HG03460 (cell line): ENCODE measurements around the gene KRTAP26-1.

ENCODE experiments used
- ATAC-seq: cut with Tn5 transposase; IDR thresholded peaks from one replicate; pipeline ENCODE4 v1.9.1; 2021; ENCODE audit not compliant: unreplicated experiment

KRTAP26-1 gene, protein sequence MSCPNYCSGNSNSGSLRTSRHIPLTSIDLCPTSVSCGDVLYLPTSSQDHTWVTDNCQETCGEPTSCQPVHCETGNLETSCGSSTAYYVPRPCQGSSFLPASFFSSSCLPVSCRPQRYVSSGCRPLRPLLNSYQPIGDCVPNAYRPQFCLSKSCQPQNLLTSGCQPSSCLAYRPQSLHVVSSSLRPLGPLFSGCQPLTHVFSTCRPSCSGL

DNA sequence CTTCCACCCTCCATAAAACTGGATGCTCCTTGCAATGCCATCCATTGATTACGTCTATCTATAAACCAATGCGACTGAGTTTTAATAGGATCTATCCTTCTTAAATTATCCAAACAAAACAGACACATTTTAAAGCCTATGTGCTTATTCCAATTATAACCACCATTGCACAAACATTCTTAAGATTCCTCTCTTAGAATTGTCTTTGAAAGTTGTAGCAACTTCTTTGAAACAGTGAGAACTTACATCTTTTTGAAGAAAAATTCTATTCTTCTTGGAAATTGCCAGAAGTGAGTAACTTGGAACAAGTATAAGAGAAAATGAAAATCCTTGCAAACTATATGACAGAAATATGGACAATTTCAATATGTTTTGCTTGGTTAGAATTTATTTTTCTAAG lies at the start of gene KRTAP26-1:
TSS of gene KRTAP26-1 (minus strand) at position 101 of the 400 bp plus-strand sequence. CDS start 280 bp downstream, outside the sequence.
- no peak for ATAC-seq

DNA sequence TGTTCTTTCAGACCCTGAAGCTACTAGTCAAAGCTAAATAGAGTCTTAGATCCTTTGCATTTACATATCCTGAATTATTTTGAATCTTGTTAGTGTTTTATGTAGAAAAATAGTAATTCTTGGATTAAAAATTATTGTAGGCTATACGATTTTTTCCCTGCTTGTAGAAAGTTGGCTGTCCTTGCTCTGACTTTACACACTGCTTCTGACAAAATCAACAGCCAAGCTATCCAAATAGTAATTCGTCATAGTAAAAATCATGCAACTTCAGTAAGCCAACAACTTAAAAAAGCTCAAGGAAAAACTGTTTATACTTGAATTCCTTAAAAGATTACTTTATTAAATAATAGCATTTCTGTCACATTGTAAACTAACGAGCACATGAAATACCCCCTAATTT lies 35.8 kb upstream of the KRTAP26-1 start:
- ATAC-seq: no peak

DNA sequence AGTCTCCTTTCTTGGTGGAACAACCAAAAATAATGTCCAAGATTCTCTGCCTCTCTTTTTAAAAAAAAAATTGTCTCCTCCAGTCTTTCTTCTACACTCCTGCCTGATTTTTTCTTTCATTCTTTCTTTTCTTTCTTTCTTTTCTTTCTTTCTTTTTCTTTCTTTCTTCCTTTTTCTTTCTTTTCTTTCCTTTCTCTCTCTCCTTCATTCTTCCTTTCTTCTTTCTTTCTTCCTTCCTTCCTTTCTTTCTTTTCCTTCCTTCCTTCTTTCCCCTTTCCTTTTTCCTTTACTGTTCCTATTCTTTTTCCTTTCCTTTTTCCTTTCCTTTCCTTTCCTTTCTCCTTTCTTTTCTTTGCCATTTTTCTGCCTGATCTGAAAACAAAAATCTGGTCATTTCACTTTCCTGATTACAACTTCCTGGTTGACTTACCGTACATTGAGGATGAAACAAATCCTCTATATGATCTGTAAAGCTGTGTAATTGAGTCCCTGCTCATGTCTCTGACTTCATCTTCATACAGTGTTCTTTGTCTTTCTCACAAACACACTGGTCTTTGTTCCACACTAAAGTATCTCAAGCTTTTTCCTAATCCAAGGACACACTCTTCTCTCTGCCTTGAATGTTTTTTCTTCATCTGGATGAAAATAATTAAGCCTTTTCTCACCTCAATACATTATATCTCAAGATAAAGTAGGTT lies 34.3 kb upstream of the KRTAP26-1 start:
- no peak for ATAC-seq

DNA sequence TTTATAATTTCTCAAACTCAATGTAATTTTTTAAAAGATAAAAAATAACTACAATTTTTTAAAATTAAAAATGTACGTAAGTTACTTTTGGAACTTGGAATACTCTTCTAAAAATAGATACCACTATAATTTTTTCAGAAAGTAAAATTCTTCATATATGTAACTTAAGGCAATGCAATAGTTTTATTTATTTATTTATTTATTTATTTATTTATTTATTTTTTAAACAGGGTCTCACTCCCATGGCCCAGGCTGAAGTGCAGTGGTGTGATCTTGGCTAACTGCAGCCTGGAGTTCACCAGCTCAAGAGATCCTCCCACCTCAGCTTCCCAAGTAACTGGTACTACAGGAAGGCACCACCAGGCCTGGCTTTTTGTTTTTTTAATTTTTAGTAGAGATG lies 31.4 kb upstream of the KRTAP26-1 start:
- ATAC-seq: no peak

DNA sequence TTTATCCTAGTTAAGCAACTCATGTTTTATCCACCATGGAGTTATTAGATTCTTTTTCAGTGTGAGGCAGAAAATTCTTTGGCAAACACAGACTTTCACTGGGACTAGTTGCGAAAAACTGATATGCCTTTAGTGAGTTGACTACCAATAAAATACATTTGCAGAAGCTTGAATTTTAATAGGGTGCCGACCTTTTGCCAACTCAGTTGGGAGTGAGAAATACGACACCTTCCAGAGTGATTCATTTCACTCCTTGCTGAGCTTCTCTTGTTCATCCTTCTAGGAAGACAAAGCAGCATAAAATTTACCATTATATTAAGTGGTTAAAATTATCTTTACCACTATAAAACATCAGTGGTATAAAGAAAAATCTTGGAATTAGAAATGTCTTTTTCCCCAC lies 29.5 kb upstream of the KRTAP26-1 start:
- no peak for ATAC-seq

DNA sequence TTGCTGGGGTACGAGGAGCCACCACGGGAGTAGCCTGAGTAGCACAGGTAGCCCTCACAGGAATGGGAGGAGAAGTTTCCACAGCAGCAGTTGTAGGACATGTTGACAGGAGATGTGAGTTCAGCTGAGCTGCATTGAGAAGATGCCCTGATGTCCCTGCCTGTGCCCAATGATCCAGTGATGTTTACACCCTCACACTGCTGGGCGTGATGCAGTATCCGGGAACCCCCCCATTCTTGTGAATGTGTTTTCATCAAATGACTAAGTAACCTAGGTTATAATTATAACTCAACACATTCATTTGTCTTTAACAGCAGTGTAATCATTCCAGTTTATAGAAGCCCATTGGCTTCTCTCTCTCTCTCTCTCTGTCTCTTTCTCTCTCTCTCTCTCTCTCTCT lies 28.4 kb upstream of the KRTAP26-1 start, which contains the start of gene KRTAP23-1:
TSS of gene KRTAP23-1 (minus strand) at position 101 of the 400 bp plus-strand sequence. CDS start at position 101, 0 bp downstream.
- no peak for ATAC-seq

DNA sequence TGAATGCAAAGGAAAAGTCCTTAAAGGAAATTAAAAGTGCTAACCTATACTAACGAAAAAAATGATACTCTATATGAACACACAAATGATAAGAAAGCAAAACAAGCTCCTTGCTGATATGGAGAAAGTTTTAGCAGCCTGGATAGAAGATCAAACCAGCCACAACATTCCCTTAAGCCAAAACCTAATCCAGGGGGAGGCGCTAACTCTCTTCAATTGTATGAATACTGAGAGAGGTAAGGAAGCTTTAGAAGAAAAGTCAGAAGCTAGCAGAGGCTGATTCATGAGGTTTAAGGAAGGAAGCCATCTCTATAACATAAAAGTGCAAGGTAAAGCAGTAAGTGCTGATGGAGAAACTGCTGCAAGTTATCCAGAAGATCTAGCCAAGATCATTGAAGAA lies 24.9 kb upstream of the KRTAP26-1 start:
- no peak for ATAC-seq

DNA sequence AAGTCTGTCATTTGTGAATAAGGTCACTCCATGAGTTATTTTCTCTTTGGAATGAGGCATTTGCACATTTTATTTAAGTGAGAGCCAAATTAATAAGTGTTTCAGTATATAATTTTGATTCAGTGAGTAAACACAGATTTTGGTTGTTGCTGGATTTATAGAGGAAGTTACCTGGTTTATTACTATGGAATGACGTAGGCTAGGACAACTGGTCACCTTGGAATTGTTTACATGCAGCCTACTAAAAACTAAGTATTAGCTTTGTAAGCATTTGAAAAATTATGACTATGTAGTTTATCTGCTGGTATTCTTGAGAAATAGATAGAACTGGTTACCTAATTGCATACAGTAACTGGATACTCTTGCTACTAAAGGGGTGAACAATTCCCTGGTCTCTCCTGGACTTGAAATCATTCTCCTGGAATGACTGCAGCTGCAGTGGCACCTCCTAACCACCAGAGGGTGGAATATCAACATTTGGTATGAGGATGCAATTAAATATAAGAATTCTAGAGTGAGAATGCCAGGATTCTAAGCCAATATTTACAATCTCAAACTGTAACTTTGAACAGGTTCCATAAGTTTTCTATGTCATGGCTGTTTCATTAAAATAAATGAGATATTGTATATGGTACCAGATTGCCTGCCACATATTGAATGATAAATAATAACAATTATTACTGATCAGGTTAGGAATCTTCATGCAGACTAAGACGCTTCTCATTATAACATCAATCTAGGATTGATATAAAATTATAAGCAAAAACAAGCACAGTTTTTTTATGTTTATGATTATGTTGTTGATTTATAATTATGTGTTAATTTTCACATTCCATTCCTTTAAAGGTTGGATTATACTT lies 20.8 kb upstream of the KRTAP26-1 start:
- ATAC-seq: no peak

DNA sequence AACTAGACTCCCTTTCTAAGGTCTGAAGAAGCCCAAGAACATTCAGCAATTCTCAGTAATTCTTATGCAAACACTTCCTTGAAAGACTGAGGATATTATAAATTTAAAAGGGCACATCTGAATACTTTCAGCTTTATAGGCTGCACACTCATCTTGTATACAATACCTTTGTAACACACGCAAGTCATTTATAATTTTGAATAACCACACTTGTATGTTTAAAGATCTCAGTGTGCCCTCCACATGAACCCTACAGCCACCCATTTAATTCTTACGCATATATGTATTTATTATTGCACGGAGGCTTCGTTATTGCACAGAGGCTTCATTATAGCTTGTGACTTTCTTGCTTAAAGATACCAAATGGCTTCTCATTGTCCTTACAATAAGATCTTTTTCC lies 18.6 kb upstream of the KRTAP26-1 start:
- ATAC-seq: no peak

DNA sequence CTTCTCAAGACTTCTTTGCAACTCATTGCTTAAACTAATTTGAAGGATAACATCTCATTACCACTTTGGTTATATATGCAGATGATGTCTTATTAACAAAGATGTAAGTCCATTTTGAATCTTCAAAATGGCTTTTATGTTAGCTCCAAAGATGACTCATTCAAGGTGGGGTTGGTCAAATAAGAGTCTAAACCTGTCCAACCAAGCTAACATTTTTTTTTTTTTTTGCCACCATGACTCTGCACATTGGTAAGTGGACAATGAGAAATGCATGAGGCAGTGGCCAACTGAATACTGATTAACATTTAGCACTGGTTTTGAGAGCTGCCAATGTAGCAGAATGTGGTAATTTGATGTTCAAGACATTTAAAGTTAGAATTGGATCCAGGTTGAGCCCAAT lies 17.7 kb upstream of the KRTAP26-1 start:
- no peak for ATAC-seq

DNA sequence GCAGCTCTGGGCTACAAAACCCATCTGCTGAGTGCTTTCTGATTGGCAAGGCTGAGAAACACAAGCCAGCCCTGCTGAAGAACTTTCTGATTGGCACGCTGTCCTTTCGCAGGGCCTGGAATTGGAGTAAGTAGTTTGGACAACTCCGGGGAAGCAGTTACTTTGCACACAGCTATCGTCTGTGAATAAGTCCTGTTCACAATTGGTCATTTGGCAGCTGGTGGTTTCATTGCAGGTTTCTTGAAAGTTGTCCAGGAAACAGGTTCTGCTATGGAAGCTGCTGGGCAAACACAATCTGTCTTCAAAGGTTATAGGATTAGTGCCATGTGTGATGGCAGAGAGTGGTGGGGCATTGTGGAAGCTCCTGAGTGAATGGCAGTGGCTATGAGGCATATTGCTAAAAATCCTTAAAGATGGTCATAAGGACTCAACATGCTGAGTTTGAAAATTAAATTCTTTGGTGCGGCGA lies 17.2 kb upstream of the KRTAP26-1 start, which contains the start of gene KRTAP27-1:
TSS of gene KRTAP27-1 (minus strand) at position 419 of the 469 bp plus-strand sequence. CDS start at position 393, 26 bp downstream.
- ATAC-seq: no peak

DNA sequence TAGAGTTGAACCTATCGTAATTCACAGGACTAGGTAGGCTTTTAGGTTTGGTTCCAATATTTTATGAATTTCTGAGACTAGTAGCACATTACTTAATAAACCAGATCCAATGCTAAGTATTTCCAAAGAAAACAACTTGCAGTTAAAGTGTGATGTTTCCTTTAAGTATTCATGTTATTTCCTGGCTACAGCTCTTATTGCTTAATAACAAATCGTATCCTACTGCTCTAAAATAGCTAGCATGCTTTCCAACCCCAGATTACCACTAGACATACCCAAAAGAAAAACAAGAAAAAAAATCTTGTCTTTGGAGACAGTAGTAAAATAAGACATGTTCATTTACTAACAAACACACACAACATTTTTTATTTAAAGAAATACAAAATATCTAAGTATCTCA lies 16.5 kb upstream of the KRTAP26-1 start:
- no peak for ATAC-seq

DNA sequence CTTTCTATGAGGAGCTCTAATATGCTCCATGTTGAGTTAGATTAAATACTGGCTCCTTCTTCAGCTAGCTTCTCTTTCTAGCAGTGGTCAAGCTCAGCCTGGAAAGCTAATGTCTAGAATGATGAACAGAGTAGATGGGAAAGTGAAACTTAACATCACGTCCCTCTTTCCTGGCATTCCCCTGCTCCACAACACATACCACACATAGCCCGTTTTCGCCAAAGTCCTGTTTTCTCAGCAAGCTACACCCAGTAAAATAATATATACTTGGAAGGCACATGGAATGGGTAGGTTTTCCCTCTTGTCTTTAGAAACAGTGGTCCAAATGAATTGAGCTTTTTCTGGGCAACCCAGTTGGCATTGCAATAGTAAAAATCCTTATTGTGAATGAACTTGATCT lies 13.6 kb upstream of the KRTAP26-1 start:
- ATAC-seq: no peak

DNA sequence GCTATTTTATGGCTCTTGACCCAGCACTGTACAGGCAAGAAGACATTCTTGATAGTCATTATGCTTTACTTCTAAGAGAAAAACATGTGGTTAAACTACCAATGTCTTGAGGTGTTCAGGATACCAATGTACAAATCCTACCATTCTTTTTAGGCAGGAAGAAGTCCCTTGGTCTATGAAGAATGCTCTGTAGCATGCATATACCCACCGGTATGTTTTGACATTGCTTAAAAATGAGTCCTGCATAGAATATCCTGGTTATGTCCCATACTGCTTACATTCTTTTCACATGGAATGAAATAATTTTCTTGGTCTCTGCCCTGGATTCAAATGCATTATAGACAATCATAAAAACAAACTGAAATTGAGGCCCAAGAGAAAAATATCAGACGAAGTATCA lies 12.6 kb upstream of the KRTAP26-1 start:
- ATAC-seq: no peak

DNA sequence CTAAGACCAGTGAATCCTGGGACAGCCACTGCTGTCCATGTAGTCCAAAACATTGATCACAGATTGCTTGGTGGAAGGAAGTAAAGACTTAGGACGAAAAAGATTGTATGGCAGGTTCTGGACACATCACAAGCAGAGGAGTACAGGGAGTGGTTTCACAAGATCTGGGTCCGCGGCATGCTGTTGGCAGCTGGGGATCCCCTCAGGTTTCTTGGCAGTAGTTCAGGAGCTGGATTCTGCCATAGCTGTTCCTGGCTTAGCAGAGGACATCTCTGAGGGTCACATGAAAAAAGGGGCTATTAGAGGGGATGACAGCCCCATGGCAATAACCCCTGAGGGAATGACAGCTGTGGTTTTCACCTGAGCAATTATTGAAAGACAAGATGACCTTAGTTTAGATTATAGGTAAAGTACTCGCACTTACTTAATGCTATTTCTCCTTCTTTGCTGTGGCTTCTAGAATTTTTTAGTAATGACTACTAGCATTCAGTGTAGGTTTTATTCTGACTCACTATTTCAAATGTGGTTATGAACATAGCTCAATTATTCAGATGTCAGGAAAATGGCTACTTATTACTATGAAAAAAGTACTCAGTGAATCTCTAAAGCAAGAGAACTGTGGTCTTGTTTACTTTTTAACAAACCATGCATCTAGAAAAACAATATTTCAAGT lies 9.2 kb upstream of the KRTAP26-1 start:
- ATAC-seq: no peak

DNA sequence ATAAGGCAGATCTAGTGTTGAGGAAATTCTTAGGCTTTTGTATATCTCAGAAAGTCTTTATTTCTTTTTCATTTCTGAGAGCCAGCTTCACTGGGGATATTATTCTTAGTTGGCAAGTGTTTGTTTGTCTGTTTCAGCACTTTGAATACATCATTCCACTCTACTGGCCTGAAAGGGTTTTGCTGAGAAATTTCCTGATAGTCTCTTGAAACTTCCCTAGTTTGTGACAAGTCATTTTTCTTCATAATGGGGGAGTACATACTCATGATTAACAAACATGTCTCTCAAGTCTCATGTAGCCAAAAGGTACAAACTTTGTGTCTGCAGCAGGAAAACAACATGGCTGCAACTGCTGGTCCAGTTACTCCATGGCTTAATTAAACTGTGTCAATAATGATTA lies 6.3 kb upstream of the KRTAP26-1 start:
- no peak for ATAC-seq

DNA sequence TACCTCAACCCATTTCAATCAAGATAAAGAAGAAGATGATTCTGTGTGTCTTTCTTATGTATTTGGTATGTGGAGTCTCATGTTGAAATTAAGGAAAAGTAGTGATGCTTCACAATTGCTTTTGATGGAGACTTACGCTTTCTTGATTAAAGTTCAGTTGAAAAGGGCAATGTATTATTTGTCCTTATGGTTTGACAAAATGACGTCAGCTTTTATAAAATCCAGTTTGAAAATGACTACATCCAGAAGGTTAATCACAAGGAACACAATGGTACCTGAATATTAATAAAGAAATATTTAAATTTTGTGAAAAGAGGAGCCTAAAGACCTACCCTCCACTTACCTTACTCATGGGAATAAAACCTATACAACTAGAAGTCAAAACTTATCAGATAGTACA lies 4.4 kb downstream of the KRTAP26-1 start:
- ATAC-seq: no peak

DNA sequence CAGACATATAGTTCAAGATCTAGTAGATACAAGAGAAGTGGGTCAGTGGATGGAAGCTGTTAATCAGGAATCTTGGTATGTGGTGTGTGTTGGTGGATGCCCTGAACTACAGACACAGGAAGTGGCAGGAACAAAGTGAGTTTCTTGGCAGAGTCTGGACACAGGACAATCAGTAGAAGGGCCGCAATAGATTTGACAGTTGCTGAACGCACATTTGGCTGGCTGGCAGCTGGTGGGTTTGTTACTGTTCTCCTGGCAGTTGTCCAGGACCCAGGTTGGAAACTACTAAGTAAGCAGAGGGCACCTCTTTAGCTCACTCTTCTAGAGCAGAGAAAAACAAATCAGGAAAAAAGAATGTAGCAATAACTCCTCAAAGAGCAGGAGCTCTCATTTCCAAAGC lies 13.2 kb downstream of the KRTAP26-1 start:
- ATAC-seq: no peak

DNA sequence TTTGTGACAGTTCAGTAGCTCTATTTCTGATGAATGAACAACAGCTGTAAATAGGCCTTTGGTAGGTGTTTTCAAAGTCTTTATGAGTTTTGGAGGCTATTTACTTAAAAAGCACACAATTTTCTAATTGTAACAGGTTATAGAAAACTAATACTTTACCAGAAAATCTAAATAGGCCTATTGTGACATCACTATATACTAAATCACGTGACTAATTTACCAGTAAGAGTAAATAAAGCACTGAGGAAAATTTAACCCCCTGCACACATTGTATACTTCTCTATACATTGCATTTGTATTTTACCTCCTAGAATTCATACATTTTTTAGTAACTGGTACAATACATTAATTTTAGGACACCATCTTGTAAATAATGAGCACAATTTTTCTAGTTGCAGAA lies 15.0 kb downstream of the KRTAP26-1 start:
- ATAC-seq: no peak

DNA sequence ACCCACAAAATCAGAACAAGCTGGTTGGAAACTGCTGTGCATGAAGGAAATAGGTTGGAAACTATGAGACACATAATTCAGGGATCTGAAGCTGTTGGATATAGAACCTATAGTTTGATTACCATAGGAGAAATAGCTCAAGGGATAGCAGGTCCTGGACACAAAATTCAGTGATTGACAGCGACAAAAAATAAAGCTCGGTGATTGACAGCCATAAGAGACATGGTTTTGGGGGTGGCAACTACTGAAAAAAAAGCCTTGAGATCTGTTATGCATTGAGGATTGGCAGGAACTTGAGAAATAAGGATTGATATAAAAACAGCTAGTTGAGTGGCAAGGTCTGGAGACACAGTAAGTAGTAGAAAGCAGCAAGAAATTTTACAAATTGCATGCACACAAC lies 30.9 kb downstream of the KRTAP26-1 start, which contains the start of gene KRTAP25-1:
TSS of gene KRTAP25-1 (minus strand) at position 300 of the 400 bp plus-strand sequence. CDS start at position 276, 24 bp downstream.
- ATAC-seq: no peak

DNA sequence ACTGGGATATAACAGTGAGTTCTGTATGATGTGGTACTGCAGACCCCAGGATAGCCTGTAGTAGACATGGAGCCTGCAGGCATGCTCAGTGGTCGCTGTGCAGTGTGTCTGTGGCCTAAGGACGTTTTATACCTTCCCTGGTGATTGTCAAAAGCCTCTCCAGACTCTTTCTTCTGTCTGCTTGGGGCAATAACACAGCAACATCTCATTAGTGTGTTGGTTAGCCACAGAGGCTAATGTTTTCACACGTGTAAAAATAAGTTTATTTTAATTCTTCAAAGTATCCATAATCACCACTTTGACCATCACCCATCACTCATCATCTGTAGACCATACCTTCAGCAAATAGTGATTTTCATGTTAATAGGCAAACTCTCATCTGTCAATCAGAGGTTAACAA lies 37.3 kb downstream of the KRTAP26-1 start, which contains the start of gene KRTAP24-1:
TSS of gene KRTAP24-1 (minus strand) at position 101 of the 400 bp plus-strand sequence. CDS start at position 83, 18 bp downstream.
- no peak for ATAC-seq
